Activated CD8-positive, alpha-beta memory T cell treated with anti-CD3 and anti-CD28 coated beads, Interleukin-2, amount 50 U/mL, for 24 hours (primary cell): ENCODE results near the gene FGR.

ENCODE experiments used
- DNase-seq: peaks from one replicate; pipeline ENCODE4 v3.0.0-alpha.2; 2020; ENCODE audit errors: extremely low read depth

Gene FGR

GRCh38 chr1:27615346-27616192, 19.4 kb downstream of the FGR start:
- no peak for DNase-seq

- no peak for DNase-seq
Measured at GRCh38 chr1:27614625-27615344, 20.2 kb downstream of the FGR start.

GRCh38 chr1:27614043-27614624, 20.9 kb downstream of the FGR start:
- no peak for DNase-seq

GRCh38 chr1:27612718-27613117, 22.3 kb downstream of the FGR start:
- no peak for DNase-seq

GRCh38 chr1:27611450-27611849, 23.5 kb downstream of the FGR start:
- no peak for DNase-seq

- DNase-seq = no peak
Measured at GRCh38 chr1:27609618-27610240, 25.3 kb downstream of the FGR start.

- DNase-seq = no peak
Measured at GRCh38 chr1:27609210-27609555, 25.8 kb downstream of the FGR start.

GRCh38 chr1:27607239-27607804, 27.7 kb downstream of the FGR start:
- DNase-seq = no peak

GRCh38 chr1:27606708-27607238, 28.2 kb downstream of the FGR start:
- DNase-seq = no peak

- no peak for DNase-seq
Measured at GRCh38 chr1:27605796-27606707, 28.9 kb downstream of the FGR start.

- no peak for DNase-seq
Measured at GRCh38 chr1:27605300-27605766, 29.7 kb downstream of the FGR start.

GRCh38 chr1:27604579-27605299, 30.2 kb downstream of the FGR start:
- no peak for DNase-seq

GRCh38 chr1:27603681-27604578, 31.1 kb downstream of the FGR start, which contains the start of gene AHDC1:
Gene AHDC1 (minus strand): TSS chr1:27604144. CDS start chr1:27552115, 52,029 bp downstream.
- DNase-seq = peak; percentile 68

GRCh38 chr1:27603309-27603680, 31.7 kb downstream of the FGR start:
- no peak for DNase-seq

- DNase-seq = no peak
Measured at GRCh38 chr1:27602462-27603308, 32.3 kb downstream of the FGR start.

- DNase-seq = no peak
Measured at GRCh38 chr1:27601771-27602461, 33.1 kb downstream of the FGR start.

- DNase-seq = no peak
Measured at GRCh38 chr1:27601321-27601770, 33.6 kb downstream of the FGR start.
